Epithelial cell of prostate (primary cell): ENCODE data around the gene HTR3B.
"Not testable (repeated sequence)": the region's sequence is repeated elsewhere in the genome, so short reads cannot be mapped to it uniquely, and the experiment has no call there.

ENCODE experiments used
- DNase-seq: peaks from one replicate; pipeline ENCODE4 v3.0.0-alpha.2; 2011; ENCODE audit warnings: low read depth, low spot score
- H3K27ac ChIP-seq: fragments of 450-650 bp; 2 replicates; pipeline ENCODE4 v1.5.1; 2017; ENCODE audit warnings: mild to moderate bottlenecking

Gene HTR3B

GRCh38 chr11:113880971-113881370, 23.6 kb upstream of the HTR3B start:
- no peak overlapping the region for H3K27ac ChIP-seq
- no peak for DNase-seq

- DNase-seq = no peak
- no peak overlapping the region for H3K27ac ChIP-seq
These were observed 22.7 kb upstream of the HTR3B start for GRCh38 chr11:113881856-113882255.

DNA sequence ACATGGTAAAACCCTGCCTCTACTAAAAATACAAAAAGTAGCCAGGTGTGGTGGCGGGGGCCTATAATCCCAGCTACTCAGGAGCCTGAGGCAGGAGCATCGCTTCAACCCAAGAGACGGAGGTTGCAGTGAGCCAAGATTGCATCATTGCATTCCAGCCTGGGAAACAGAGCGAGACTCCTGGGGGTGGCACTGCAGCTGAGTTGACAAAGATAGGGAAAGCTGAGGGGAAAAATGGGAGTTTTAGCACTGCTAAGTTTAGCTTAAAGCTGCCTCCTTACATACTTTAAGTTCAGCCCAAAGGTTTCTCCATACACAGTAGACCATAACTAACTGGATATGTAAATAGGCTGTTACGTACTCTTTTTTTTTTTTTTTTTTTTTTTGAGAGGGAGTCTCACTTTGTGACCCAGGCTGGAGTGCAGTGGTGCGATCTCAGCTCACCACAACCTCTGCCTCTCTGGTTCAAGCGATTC, 20.2 kb upstream of the HTR3B start:
- no peak overlapping the region for H3K27ac ChIP-seq
- DNase-seq = no peak

GRCh38 chr11:113885897-113886296, 18.7 kb upstream of the HTR3B start:
- DNase-seq = no peak
- no peak overlapping the region for H3K27ac ChIP-seq

- DNase-seq = no peak
- H3K27ac ChIP-seq = no peak overlapping the region
These were observed 15.7 kb upstream of the HTR3B start for GRCh38 chr11:113888848-113889247.

DNA sequence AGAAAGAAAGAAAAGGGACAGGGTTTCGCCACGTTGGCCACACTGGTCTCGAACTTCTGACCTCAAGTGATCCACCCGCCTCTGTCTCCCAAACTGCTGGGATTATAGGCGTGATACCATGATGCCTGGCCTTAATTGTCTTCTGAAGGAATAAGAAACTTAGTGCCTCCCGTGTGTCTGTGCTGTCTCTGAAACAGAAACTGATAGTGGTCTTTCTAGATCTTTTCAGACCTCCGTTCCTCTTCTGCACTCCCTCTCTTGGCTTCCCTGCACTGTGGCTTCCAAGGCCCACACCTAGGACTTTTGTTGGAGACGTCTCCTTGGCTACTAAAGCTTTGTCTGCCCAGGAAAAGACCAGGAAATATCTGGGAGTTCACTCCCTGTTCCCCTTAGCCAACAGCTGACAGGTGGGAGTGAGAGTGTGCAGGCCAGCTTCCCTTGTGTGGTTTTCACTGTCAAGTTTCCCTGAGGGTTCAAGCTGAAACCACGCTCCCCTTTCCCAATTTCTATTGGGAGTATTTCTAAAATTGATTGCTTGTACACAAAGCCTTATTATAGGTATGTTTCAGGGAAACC, 10.1 kb upstream of the HTR3B start:
- DNase-seq = no peak
- no peak overlapping the region for H3K27ac ChIP-seq

GRCh38 chr11:113895367-113896155, 9.0 kb upstream of the HTR3B start:
- no peak for DNase-seq
- H3K27ac ChIP-seq = no peak overlapping the region

- DNase-seq = no peak
- H3K27ac ChIP-seq = no peak overlapping the region
These were observed 8.3 kb upstream of the HTR3B start for GRCh38 chr11:113896156-113896879.

DNA sequence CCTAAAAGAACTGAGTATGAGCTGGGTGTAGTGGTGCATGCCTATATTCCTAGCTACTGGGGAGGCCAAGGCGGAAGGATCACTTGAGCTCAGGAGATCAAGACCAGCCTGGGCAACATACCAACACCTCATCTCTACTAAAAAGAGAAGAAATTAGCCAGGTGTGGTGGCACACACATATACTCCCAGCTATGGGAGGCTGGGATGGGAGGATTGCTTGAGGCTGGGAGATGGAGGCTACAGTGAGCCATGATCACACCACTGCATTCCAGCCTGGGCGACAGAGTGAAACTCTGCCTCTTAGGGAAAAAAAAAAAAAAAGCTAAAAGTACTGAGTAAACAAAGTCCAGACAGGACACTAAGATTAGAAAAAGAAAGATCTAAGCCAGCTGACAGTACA, 3.5 kb upstream of the HTR3B start:
- no peak for DNase-seq
- H3K27ac ChIP-seq = no peak overlapping the region

GRCh38 chr11:113906038-113906437, 1.4 kb downstream of the HTR3B start:
- no peak overlapping the region for H3K27ac ChIP-seq
- DNase-seq = peak; percentile 59

DNA sequence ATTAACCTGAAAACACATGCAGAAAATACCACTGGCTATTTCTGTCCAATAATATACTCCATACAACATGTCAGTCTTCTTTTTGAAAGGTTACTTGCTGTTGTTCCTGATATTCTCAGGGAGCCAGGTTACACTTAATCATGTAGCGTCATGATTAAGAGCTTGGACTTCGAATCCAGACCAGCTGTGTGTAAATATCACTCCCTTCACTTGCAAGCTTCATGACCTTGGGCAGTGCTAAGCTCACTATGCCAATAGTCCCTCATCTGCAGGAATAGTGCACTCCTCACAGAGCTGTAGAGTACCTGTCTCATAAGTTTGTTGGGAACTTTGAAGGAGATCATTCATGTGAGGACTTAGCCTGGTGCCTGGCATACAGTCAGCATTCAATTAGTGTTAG, 1.9 kb downstream of the HTR3B start:
- H3K27ac ChIP-seq = no peak overlapping the region
- no peak for DNase-seq

DNA sequence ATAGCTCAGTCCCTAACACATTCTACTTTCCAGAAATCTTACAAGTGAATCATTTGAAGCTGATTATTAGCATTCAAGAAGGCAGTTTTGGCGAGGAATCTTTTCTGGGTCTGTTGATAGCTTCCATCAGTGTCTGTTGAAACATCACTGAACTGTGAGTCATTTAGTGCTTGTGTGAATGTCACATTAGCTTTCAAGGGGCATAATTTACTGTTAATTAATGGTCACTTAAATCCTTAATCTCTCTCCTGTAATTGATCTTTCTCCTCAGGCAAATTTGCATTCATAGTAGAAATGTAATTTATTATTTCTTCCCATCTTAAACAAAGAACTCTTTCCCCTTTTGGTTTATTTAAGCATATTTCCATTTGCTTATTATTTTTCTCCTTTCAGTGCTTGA, 2.6 kb downstream of the HTR3B start:
- H3K27ac ChIP-seq = no peak overlapping the region
- no peak for DNase-seq

GRCh38 chr11:113907681-113908080, 3.1 kb downstream of the HTR3B start:
- no peak overlapping the region for H3K27ac ChIP-seq
- no peak for DNase-seq

GRCh38 chr11:113908098-113908497, 3.5 kb downstream of the HTR3B start:
- no peak overlapping the region for H3K27ac ChIP-seq
- DNase-seq = no peak

DNA sequence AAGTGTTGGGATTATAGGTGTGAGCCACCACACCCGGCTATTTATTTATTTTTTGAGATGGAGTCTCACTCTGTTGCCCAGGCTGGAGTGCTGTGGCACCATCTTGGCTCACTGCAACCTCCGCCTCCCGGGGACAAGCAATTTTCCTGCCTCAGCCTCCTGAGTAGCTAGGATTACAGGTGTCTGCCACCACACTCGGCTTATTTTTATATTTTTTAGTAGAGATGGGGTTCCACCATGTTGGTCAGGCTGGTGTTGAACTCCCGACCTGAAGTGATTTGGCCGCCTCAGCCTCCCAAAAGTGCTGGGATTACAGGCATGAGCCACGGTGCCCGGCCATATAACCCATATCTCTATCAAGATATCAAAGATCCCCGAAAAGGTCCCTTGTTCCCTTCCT, 6.9 kb downstream of the HTR3B start:
- H3K27ac ChIP-seq, DNase-seq: not testable (repeated sequence)

- DNase-seq = no peak
- no peak overlapping the region for H3K27ac ChIP-seq
These were observed 19.0 kb downstream of the HTR3B start for GRCh38 chr11:113923572-113923971.

DNA sequence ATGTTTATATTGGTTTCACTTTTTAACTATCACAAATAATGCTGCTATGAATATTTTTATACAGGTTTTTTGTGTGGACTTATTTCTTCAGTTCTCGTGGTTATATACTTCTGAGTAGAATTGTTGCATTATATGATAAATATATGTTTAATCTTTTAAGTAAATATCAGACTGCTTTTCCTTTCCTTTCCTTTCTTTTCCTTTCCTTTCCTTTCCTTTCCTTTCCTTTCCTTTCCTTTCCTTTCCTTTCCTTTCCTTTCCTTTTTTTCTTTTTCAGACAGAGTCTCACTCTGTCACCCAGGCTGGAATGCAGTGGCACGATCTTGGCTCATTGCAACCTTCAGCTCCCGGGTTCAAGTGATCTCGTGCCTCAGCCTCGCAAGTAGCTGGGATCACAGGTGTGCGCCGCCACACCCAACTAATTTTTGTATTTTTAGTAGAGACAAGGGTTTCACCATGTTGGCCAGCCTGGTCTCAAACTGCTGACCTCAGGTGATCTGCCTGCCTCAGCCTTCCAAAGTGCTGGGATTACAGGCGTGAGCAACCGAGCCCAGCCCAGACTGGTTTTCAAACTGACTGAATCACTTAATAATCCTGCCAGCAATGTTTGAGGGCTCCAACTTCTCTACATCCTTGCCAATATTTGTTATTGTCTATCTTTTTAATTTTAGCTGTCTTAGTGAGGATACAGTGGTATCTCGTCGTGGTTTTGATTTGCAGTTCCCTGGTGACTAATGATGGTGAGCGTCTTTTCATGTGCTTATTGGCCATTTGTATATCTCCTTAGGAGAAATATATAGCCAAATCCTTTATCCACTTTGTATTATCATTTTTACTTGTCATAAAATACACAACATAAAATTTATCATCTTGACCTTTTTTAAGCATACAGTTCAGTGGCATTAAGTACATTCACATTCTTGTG, 21.9 kb downstream of the HTR3B start:
- DNase-seq = no peak
- no peak overlapping the region for H3K27ac ChIP-seq

DNA sequence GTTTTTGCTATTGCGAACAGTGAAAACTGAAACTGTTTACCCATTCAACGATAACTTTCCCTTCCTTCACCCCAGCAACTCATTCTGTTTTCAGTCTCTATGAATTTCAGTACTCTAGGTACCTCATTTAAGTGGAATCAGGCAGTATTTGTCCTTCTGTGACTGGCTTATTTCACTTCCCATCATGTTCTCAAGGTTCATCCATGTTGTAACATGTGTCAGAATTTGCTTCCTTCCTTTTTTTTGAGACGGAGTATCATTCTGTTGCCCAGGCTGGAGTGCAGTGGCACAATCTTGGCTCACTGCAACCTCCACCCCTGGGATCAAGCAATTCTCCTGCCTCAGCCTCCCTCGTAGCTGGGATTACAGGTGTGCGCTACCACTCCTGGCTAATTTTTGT, 23.7 kb downstream of the HTR3B start:
- DNase-seq = no peak
- no peak overlapping the region for H3K27ac ChIP-seq

- DNase-seq = no peak
- no peak overlapping the region for H3K27ac ChIP-seq
These were observed 28.2 kb downstream of the HTR3B start for GRCh38 chr11:113932788-113933187.

DNA sequence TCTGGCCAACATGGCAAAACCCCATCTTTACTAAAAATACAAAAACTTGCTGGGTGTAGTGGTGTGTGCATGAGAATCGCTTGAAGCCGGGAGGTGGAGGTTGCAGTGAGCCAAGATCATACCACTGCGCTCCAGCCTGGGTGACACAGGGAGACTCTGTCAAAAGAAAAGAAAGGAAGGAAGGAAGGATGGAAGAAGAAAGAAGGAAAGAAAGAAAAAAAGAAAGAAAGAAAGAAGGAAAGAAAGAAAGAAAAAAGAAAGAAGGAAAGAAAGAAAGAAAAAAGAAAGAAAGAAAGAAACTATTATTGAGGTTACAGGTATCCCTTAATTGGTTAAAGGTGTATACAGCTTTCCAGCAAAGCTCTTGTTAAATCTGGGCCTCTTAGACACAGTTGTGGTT, 29.6 kb downstream of the HTR3B start:
- not testable (repeated sequence) for DNase-seq, H3K27ac ChIP-seq
